OCI-LY7 (cell line): ENCODE measurements around the gene EIF4E1B.

Experiments used
- EZH2phosphoT487 ChIP-seq: fragments of 200-600 bp; sonication (generic); IDR thresholded peaks from 2 replicates; pipeline ENCODE4 v1.6.1; 2018; ENCODE audit warnings: low read depth, borderline replicate concordance, mild to moderate bottlenecking, mixed run types, antibody characterized with exemption, low read length, moderate library complexity, mixed read lengths
- TF ChIP-seq, protein P1 (sequence below): fragments of 200-600 bp; sonication (generic); conservative IDR thresholded peaks from 2 replicates; pipeline ENCODE4 v1.5.1; 2014; ENCODE audit warnings: mild to moderate bottlenecking, antibody characterized with exemption, low read length, moderate library complexity, mixed read lengths

- TF ChIP-seq, protein P1, sequence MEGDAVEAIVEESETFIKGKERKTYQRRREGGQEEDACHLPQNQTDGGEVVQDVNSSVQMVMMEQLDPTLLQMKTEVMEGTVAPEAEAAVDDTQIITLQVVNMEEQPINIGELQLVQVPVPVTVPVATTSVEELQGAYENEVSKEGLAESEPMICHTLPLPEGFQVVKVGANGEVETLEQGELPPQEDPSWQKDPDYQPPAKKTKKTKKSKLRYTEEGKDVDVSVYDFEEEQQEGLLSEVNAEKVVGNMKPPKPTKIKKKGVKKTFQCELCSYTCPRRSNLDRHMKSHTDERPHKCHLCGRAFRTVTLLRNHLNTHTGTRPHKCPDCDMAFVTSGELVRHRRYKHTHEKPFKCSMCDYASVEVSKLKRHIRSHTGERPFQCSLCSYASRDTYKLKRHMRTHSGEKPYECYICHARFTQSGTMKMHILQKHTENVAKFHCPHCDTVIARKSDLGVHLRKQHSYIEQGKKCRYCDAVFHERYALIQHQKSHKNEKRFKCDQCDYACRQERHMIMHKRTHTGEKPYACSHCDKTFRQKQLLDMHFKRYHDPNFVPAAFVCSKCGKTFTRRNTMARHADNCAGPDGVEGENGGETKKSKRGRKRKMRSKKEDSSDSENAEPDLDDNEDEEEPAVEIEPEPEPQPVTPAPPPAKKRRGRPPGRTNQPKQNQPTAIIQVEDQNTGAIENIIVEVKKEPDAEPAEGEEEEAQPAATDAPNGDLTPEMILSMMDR = no peak
- TF ChIP-seq EZH2phosphoT487 = no peak
These were observed 1.1 kb upstream of the EIF4E1B start for GRCh38 chr5:176629317-176629852.
